ENCODE measurements around the gene APOBEC4. TPM values are rescaled to one million over a fixed set of nuclear protein-coding genes. Genes with fewer than 3 reads are reported as not detected.

APOBEC4 gene
- total and polyA plus RNA-seq, 9 of the 15 experiments (the other 6 are each of a cell fraction or from before 2014, with no cell fraction given) = not detected

- Histone ChIP-seq H3K4me3 (no peak overlapping the region), H2AFZ (ENCODE audit: low read depth, low read length) (no peak overlapping the region), H3K9me1 (ENCODE audit: control insufficient read depth, insufficient read depth, low read length) (no peaks in the 10 kb centered on the region), H3K36me3 (ENCODE audit: control insufficient read depth, insufficient read depth, low read length) (peaks cover 48% of the 10 kb centered on the region), H3K4me2 (ENCODE audit: insufficient read depth, low read length) (no peak overlapping the region), H3K9me3 (replicated peaks; ENCODE audit: control insufficient read depth, insufficient read depth, low read depth, low read length) (no peaks in the 10 kb centered on the region), H3K4me1 (replicated peaks in 1 of 2; ENCODE audit: control insufficient read depth in 2 of 2, insufficient read depth in 2 of 2, low read length in 2 of 2) (peaks cover 0 to 9% of the 10 kb centered on the region in 2 experiments; a peak in 2 of 5 replicates), H3K27ac (ENCODE audit: extremely low read depth, low read depth, low read length) (no peak overlapping the region), H3K27me3 (ENCODE audit: control insufficient read depth in 2 of 2, insufficient read depth in 2 of 2, low read length in 2 of 2) (no peaks in the 10 kb centered on the region), H3K79me2 (ENCODE audit: control insufficient read depth, insufficient read depth, low read length) (peaks cover 39% of the 10 kb centered on the region), H3K9ac (ENCODE audit: insufficient read depth in 1 of 2, low read depth in 2 of 2, low read length in 2 of 2) (no peak overlapping the region), H4K20me1 (replicated peaks; ENCODE audit: control insufficient read depth, insufficient read depth, low read length) (no peaks in the 10 kb centered on the region)
- BruUV-seq (replicated peaks) = no TSS peak
- in situ Hi-C loops (cut with MboI) = no loop called here
- intact Hi-C loops (cut with micrococcal nuclease) = loop anchor here (10.0 kb wide), 1 partner anchor 424 kb away; the partner anchor contains the start of gene TSEN15
- whole genome bisulfite sequencing (ENCODE audit: insufficient coverage, low coverage, missing lambda C conversion rate) = 84% methylated on average over 2 of the region's 2 CpGs
- no peak for FAIRE-seq
- DNase-seq (ENCODE audit: extremely low read depth in 1 of 4, low spot score in 3 of 4) = no peak
- no peak for ATAC-seq
- POLR2A ChIA-PET = interaction anchor here (0.8 kb wide), 1 partner anchor 8 kb away, joined by 3 read pairs; no protein-coding TSS in a partner anchor
- TF ChIP-seq ZC3H8 (IDR thresholded peaks at IDR 0.05) (no peak), CREB3 (tag; conservative IDR thresholded peaks at IDR 0.05; ENCODE audit: low read depth) (no peak), PCBP2 (IDR thresholded peaks at IDR 0.05; ENCODE audit: low read depth, low read length, poor library complexity, severe bottlenecking) (no peak), RFX5 (IDR thresholded peaks at IDR 0.05; ENCODE audit: low read depth, low read length) (no peak), ZNF699 (CRISPR knock-in tag; IDR thresholded peaks at IDR 0.05; ENCODE audit: insufficient replicate concordance) (no peak), MXD1 (CRISPR knock-in tag; IDR thresholded peaks at IDR 0.05; ENCODE audit: borderline replicate concordance, poor library complexity, severe bottlenecking) (no peak), CTBP1 (IDR thresholded peaks at IDR 0.05; ENCODE audit: borderline replicate concordance) (no peak)
- CTCF ChIA-PET (ENCODE audit: low intra/inter-chr PET ratio) = no interaction called here
Observed at GRCh38 chr1:183630748-183631147, 22.4 kb downstream of the APOBEC4 start.
